ENCODE data around the gene DNAJC25.

- TF ChIP-seq CTCF (IDR thresholded peaks at IDR 0.05; ENCODE audit: insufficient read depth, low read depth, low read length): no peak
- TF ChIP-seq EZH2 (IDR thresholded peaks at IDR 0.05; ENCODE audit: insufficient read depth, low read length): no peak
These were observed 14.7 kb downstream of the DNAJC25 start for GRCh38 chr9:111645806-111646205.
